DMS 273 (cell line): ENCODE measurements around the gene ARL8A.
"Not testable (repeated sequence)": the region's sequence is repeated elsewhere in the genome, so short reads cannot be mapped to it uniquely, and the experiment has no call there.

Experiments
- DNase-seq: peaks from one replicate; lab custom pipeline; 2025; ENCODE audit not compliant: unreplicated experiment; lab: John Stamatoyannopoulos, UW

Gene ARL8A

GRCh38 chr1:202122639-202123335 lies 21.8 kb downstream of the ARL8A start, which contains the start of gene GPR37L1:
Gene GPR37L1, plus strand, starts transcription at chr1:202122917. Its CDS starts 47 bp downstream, at chr1:202122964.
- DNase-seq: peak; percentile 41

DNA sequence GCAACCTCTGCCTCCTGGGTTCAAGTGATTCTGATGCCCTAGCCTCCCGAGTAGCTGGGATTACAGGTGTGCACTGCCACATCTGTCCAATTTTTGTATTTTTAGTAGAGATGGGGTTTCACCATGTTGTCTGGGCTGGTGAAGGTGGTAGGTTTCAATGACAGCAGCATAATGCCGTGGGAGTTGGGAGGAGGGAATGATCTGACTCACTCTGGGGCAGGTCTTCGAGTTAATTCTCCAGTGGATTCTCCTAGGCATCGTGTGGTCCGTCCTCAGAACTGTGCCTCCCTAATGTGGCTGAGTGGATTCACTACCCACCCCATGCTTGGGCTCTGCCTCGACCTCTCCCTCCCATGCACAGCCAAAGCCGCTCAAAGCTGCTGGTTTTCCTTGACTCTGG lies 23.5 kb downstream of the ARL8A start:
- no peak for DNase-seq

- DNase-seq: no peak
These were observed 26.6 kb downstream of the ARL8A start for GRCh38 chr1:202117898-202118371.

DNA sequence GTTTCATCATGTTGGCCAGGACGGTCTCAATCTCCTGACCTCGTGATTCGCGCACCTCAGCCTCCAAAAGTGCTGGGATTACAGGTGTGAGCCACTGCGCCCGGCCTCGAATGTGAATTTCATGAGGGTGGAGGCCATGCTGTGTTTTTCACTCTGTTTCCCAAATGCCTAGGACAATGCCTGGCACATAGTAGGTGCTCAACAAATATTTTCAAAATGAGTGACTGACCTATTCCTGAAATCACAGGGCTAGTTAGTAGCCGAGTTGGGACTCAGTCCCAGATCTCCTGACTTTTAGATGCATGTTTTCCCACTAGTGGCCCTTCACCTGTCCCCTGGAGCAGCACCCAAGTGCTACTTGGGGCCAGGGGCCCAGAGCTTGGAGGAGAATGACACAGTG lies 28.2 kb downstream of the ARL8A start:
- no peak for DNase-seq

GRCh38 chr1:202113690-202114300 lies 30.7 kb downstream of the ARL8A start:
- no peak for DNase-seq

DNA sequence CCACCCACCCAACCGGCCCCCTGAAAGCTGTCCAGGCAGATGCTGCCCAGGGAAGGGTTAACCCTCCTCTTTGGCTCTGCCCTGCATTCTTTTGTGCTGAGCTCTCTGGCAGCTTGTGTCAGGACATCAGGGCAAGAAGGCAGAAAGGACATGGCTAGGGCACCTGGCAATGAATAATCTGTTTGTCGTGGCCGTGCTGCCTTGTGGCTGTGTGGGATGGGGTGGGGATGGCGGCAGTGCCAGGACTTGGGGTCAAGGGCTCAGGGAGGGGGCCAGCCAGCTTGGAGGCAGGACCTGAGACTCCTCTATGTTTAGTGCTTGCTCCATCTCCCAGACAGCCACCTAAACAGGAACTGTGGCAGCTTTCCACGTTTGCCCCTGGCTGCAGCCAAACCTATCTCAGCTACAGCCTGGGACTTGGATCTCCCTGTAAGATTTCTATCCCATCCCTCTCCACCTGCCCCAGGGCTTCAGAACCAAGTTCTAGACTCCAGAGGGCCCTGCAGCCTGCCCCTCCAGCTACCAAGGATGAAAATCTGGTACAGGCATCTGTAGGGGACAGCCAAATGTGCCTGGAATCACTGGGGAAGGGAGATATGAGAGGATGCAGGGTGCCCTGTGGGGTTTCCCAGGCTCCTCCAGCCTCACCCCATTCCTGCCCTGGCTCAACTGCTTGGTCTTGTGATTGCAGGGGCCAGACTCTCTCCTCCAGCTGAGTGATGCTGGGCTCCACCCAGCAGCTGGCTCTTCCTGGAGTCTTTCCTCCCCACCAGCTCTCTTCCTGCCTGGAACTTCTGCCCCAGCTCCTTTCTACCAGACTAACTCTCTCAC lies 31.5 kb downstream of the ARL8A start:
- DNase-seq: peak; percentile 40

DNA sequence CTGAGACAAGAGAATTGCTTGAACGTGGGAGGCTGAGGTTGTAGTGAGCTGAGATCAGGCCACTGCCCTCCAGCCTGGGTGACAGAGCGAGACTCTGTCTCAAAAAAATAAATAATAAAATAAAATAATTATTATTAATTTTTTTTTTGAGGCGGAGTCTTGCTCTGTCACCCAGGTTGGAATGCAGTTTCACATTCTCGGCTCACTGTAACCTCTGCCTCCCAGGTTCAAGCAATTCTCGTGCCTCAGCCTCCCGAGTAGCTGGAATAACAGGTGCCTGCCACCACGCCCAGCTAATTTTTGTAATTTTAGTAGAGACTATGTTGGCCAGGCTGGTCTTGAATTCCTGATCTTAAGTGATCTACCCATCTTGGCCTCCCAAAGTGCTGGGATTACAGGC lies 32.9 kb downstream of the ARL8A start:
- not testable (repeated sequence) for DNase-seq

DNA sequence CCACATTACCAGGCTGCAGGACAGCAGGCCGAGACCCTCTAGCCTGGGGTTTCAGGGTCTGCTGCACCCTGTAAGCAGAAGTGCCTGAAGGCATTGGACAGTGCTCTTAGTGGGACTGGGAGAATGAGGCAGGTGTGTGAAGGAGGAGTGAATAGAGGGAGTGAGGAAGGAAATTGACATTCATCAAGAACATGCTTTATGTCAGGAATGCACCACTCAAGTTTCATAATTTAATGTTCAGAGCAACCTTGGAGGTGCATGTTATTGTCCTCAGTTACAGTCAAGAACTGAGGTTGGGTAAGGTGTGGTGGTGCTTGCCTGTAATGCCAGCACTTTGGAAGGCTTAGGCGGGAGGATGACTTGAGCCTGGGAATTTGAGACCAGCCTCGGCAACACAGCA lies 33.6 kb downstream of the ARL8A start:
- DNase-seq: no peak

- DNase-seq: peak; percentile 50
These were observed 36.5 kb downstream of the ARL8A start for GRCh38 chr1:202107801-202108731.

DNA sequence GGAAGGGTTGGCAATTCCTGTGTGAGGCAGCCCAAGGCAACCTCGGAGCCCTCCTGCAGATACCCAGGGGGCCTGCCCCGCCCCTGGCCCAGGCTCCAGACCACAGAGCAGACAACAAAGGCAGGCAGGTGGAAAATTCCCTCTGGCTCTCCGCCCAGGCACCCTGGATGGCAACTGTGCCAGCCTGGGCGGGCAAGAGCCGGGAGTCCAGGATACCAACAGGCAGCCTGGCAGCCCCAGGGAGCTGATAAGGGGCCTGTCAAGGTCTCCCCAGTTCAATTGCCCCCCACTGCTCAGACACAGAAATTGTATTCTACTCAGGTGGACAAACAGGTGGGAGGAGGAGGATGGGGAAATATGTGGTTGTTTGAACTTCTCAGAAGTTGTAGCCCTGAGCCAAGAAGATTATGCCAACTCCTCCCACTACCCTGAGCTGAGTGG lies 37.2 kb downstream of the ARL8A start:
- DNase-seq: peak; percentile 63

DNA sequence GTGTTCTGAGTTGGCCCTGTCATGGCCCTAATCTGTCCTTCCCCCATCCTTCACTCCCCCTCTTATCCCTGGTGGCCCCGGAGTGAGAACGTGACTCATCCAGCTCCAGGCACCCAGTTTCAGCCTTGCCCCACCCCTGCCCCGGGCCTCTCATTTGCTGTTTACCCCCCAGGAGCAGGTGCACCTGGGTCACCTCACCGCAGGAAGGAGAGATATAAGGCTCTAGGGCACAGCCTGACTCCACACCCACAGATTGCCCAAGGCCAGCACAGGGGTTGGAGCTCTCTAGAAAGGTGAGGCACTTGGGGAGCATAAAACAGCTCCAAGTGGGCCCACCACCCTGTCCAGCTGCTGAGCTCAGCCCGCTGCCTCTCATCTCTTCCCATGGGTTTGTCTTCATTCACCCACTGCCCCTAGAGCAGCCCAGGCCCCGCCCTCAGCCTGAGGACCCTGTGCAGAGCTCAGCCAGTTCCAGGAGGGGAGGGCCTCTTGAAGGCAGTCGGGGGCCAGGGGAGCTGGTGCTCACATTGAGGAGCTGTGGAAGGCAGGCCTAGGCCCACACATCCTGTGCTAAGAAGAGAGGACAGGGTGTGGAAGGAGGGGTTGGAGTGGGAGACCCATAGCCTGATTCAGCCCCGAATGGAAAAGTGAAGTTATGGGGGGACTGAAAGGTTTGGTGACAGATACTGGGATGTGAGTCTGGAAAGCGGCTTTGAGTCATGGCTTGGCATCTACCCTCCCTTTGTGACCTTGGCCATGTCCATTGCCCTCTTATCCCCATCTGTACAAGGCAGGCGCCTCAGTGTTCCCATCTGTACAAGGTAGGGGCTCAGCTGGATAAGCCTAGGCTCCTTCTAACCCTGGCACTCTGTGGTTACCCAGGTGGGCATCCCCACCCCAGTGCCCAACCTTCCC lies 37.9 kb downstream of the ARL8A start:
- DNase-seq: no peak

DNA sequence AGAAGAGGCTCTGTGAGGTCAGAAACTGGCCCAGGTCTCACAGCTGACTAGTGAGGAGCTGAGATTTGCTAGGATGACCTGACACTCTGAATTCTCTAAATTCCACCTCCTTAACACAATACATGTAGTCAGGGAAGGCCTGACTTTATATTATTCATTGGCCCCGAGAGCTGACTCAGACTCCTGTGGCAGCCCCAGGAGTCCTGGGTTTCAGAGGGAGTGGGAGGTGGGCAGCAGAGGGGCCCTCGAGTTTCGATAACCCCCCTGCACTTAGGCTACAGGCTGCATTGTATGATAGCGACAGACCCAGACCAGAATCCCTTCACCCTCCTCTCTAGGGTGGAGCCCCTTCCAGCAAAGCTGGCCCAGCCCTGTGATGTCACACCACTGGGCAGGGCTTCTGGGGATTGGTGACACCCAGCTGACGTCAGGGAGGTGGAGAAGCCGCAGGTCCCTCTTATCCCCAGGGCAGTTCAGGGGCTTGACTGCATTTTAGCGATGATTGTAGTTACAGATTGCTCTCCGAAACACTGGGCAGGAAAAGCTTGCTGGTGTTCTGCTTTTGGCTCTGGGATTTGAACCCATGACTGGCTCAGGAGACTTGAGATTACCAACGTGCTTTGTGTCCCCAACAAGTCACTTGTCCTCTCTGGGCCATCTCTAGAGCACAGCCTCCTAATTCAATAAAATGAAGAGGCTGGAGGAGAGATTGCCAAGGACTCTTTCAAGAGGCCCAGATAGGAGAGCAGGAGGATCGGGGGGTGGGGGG lies 38.8 kb downstream of the ARL8A start:
- no peak for DNase-seq

- no peak for DNase-seq
These were observed 40.5 kb downstream of the ARL8A start for GRCh38 chr1:202104073-202104472.

- peak; percentile 79 for DNase-seq
These were observed 43.4 kb downstream of the ARL8A start for GRCh38 chr1:202101184-202101583.

DNA sequence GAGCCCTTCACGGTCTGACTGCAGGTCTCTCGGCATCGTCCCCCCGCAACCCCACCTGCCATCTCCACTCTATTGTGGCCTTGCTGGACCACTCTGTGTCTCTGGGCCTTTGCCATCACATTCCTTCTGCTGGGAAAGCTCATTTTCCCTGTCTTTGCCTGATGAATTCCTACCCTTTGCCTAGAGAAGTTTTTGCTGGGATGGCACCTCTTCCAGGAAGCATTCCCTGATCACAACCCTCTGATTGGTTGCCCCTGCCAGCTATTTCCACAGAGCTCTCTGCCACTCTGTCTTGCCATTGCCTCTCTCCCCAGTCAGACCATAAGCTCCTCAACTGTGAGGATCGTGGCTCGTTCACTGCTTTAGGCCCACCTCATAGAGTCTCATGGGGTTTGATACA lies 50.7 kb downstream of the ARL8A start:
- DNase-seq: no peak

DNA sequence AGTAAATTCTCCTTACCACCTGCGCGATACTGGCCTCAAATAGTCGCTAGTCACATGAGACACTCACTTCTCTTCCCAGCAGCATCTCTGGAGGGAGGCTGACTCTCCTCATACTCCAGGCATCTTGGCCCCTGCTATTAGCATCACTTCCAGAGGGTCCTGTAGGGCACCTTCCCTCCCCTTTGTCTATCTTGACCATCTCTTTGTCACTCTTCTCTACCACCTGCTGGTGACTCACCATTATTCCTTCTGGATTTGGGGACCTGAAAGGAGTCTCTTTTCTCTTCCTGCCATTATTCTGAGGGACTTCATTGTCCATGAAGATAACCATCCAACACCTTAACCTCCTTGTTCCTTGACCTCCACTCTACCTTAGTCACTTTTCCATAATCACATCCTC lies 53.5 kb downstream of the ARL8A start:
- no peak for DNase-seq

DNA sequence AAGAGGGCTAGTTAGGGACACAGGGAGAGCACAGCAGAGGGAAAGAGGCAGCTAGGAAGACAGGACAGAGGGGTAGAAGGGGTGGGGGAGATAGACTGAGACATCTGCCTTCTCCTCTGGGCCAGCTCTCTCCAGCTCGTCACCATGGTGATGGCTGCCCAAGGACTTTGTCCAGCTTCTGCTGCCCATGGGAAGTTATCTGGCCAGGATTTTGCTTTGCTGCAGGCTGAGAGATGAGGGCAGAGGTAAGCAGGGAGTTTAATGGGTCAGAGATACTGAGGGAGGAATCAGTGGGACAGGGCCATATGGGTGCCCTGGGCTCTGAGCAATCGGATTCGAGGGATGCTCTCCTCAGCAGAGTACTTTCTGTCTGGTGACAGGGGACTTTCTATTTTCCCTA lies 56.3 kb downstream of the ARL8A start:
- no peak for DNase-seq

- peak; percentile 31 for DNase-seq
These were observed 57.8 kb downstream of the ARL8A start for GRCh38 chr1:202086579-202087350.
